Measurements from ENCODE around the gene TPM4.

GRCh38 chr19:16075430-16076153 is 703 bp upstream of the TPM4 start:
- TF ChIP-seq CTCF (IDR thresholded peaks at IDR 0.05; ENCODE audit: low read depth, low read length, poor library complexity, severe bottlenecking) (no peak), EZH2phosphoT487 (IDR thresholded peaks at IDR 0.05; ENCODE audit: borderline replicate concordance, low read length) (no peak)
